ENCODE measurements around the gene RNF115. TPM values are rescaled to one million over a fixed set of nuclear protein-coding genes. Genes with fewer than 3 reads are reported as not detected.

RNF115 gene
- total RNA-seq, 4 donors from 2014 or later = 7.0 to 12.8 (median 9.3) TPM

- intact Hi-C loops (cut with DNase I; ENCODE audit: low total_unique reads) = no loop called here
- no peak for DNase-seq (ENCODE audit: low spot score in 2 of 2)
- WGBS, 2 donors = 78 to 81% methylated on average over 3 of the region's 3 CpGs
- TF ChIP-seq CTCF (IDR thresholded peaks at IDR 0.05) (no peak), POLR2A (IDR thresholded peaks at IDR 0.05) (no peak)
- H3K4me3 ChIP-seq (ENCODE audit: low read depth, poor library complexity, severe bottlenecking) = no peak overlapping the region
These were observed 39.5 kb downstream of the RNF115 start for GRCh38 chr1:145784409-145784808.

GRCh38 chr1:145782272-145783099 lies 41.4 kb downstream of the RNF115 start:
- intact Hi-C loops (cut with DNase I; ENCODE audit: low total_unique reads) = no loop called here
- TF ChIP-seq CTCF (IDR thresholded peaks at IDR 0.05) (no peak), POLR2A (IDR thresholded peaks at IDR 0.05) (no peak)
- no peak overlapping the region for H3K4me3 ChIP-seq (ENCODE audit: low read depth, poor library complexity, severe bottlenecking)
- 78 to 79% methylated on average over 10 of the region's 10 CpGs for WGBS, 2 donors
- DNase-seq (ENCODE audit: low spot score in 2 of 2) = no peak

GRCh38 chr1:145778146-145778540 lies 45.8 kb downstream of the RNF115 start:
- intact Hi-C loops (cut with DNase I; ENCODE audit: low total_unique reads) = no loop called here
- H3K4me3 ChIP-seq (ENCODE audit: low read depth, poor library complexity, severe bottlenecking) = no peak overlapping the region
- DNase-seq (ENCODE audit: low spot score in 2 of 2) = no peak
- TF ChIP-seq CTCF (IDR thresholded peaks at IDR 0.05) (no peak), POLR2A (IDR thresholded peaks at IDR 0.05) (no peak)
- 92 to 95% methylated on average over 1 of the region's 1 CpG for WGBS, 2 donors

GRCh38 chr1:145777357-145778145 lies 46.3 kb downstream of the RNF115 start:
- TF ChIP-seq POLR2A (IDR thresholded peaks at IDR 0.05) = no peak
- no peak for TF ChIP-seq CTCF (IDR thresholded peaks at IDR 0.05)
- intact Hi-C loops (cut with DNase I; ENCODE audit: low total_unique reads) = no loop called here
- 64 to 74% methylated on average over 1 of the region's 1 CpG for WGBS, 2 donors
- DNase-seq (ENCODE audit: low spot score in 2 of 2) = no peak
- no peak overlapping the region for H3K4me3 ChIP-seq (ENCODE audit: low read depth, poor library complexity, severe bottlenecking)

GRCh38 chr1:145773423-145773822 lies 50.5 kb downstream of the RNF115 start:
- no peak for DNase-seq (ENCODE audit: low spot score in 2 of 2)
- H3K4me3 ChIP-seq (ENCODE audit: low read depth, poor library complexity, severe bottlenecking) = no peak overlapping the region
- intact Hi-C loops (cut with DNase I; ENCODE audit: low total_unique reads) = no loop called here
- TF ChIP-seq POLR2A (IDR thresholded peaks at IDR 0.05) (no peak), CTCF (IDR thresholded peaks at IDR 0.05) (no peak)
- WGBS, 2 donors = 96% methylated on average over 1 of the region's 1 CpG

Measured in lower leg skin (tissue), 4 donors.